HCT116 (cell line): ENCODE results near the gene IMMT.

Experiments
- POLR2A ChIP-seq: IDR thresholded peaks from 2 replicates; pipeline ENCODE4 v1.7.0; 2011; ENCODE audit warnings: borderline replicate concordance; ENCODE audit not compliant: insufficient read depth, insufficient read length; ENCODE audit errors: extremely low read depth
- ZNF274 ChIP-seq: fragments of 200-500 bp; sonication (Bioruptor generic); IDR thresholded peaks from 2 replicates; pipeline ENCODE4 v1.6.1; 2014; ENCODE audit warnings: mild to moderate bottlenecking, low read depth, low read length, inconsistent platforms

GRCh38 chr2:86185517-86186212 lies 9.6 kb downstream of the IMMT start:
- TF ChIP-seq ZNF274 (no peak), POLR2A (no peak)
